MM.1S (cell line): ENCODE data around the gene TP53I3.
"Not testable (repeated sequence)": the region's sequence is repeated elsewhere in the genome, so short reads cannot be mapped to it uniquely, and the experiment has no call there.

ENCODE experiments used
- EZH2 ChIP-seq: fragments of 300-600 bp; sonication (generic); optimal IDR thresholded peaks from 2 replicates; pipeline ENCODE3; 2017; ENCODE audit warnings: low read depth, mild to moderate bottlenecking, antibody characterized with exemption, low read length, mixed read lengths
- EZH2phosphoT487 ChIP-seq: fragments of 300-600 bp; sonication (generic); IDR thresholded peaks from 2 replicates; pipeline ENCODE4 v1.6.1; 2018; ENCODE audit warnings: antibody characterized with exemption, low read length
- TF ChIP-seq, protein P1 (sequence below): fragments of 300-600 bp; sonication (generic); IDR thresholded peaks from 2 replicates; pipeline ENCODE4 v1.5.1; 2016; ENCODE audit warnings: antibody characterized with exemption, low read length, mixed read lengths

DNA sequence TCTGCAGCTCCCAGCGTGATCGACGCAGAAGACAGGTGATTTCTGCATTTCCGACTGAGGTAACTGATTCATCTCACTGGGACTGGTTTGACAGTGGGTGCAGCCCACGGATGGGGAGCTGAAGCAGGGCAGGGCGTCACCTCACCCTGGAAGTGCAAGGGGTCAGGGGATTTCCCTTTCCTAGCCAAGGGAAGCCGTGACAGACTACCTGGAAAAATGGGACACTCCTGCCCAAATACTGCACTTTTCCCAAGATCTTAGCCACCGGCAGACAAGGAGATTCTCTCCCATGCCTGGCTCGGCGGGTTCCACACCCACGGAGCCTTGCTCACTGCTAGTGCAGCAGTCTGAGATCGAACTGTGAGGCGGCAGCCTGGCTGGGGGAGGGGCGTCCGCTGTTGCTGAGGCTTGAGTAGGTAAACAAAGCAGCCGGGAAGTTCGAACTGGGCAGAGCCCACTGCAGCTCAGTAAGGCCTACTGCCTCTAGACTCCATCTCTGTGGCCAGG, 10.6 kb upstream of the TP53I3 start:
- TF ChIP-seq, protein P1, sequence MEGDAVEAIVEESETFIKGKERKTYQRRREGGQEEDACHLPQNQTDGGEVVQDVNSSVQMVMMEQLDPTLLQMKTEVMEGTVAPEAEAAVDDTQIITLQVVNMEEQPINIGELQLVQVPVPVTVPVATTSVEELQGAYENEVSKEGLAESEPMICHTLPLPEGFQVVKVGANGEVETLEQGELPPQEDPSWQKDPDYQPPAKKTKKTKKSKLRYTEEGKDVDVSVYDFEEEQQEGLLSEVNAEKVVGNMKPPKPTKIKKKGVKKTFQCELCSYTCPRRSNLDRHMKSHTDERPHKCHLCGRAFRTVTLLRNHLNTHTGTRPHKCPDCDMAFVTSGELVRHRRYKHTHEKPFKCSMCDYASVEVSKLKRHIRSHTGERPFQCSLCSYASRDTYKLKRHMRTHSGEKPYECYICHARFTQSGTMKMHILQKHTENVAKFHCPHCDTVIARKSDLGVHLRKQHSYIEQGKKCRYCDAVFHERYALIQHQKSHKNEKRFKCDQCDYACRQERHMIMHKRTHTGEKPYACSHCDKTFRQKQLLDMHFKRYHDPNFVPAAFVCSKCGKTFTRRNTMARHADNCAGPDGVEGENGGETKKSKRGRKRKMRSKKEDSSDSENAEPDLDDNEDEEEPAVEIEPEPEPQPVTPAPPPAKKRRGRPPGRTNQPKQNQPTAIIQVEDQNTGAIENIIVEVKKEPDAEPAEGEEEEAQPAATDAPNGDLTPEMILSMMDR: not testable (repeated sequence)
- not testable (repeated sequence) for TF ChIP-seq EZH2phosphoT487, EZH2
